NB4 (cell line): ENCODE results near the gene RBM42.

Source experiments
- MYC ChIP-seq: IDR thresholded peaks from 2 replicates; pipeline ENCODE4 v1.6.1; 2011; ENCODE audit warnings: low read depth, low read length
- POLR2A ChIP-seq: IDR thresholded peaks from 2 replicates; pipeline ENCODE4 v1.6.1; 2011; ENCODE audit warnings: mild to moderate bottlenecking; ENCODE audit not compliant: insufficient read length; ENCODE audit errors: extremely low read depth
- TF ChIP-seq, protein P1 (sequence below): IDR thresholded peaks from 2 replicates; pipeline ENCODE4 v1.6.1; 2011; ENCODE audit warnings: low read depth, low read length
- TF ChIP-seq, protein P2 (sequence below): IDR thresholded peaks from one replicate; pipeline ENCODE4 v1.5.1; 2012; ENCODE audit warnings: low read depth, low read length

DNA sequence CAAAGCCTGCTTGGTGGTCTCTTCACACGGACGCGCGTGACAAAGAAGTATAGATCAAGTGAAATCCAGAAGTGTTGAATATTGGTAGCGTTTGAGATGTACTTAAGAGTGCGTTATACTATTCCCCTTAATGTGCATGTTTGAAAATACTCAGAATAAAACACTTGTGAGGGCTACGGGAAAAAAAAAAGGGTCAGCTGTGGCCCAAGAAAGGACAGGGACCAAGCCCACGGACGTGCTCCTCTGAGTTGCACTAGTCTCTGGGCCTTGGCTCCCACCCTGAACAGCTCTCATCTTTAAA lies 622 bp upstream of the RBM42 start:
- TF ChIP-seq, protein P1, sequence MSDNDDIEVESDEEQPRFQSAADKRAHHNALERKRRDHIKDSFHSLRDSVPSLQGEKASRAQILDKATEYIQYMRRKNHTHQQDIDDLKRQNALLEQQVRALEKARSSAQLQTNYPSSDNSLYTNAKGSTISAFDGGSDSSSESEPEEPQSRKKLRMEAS, result no peak
- TF ChIP-seq, protein P2, sequence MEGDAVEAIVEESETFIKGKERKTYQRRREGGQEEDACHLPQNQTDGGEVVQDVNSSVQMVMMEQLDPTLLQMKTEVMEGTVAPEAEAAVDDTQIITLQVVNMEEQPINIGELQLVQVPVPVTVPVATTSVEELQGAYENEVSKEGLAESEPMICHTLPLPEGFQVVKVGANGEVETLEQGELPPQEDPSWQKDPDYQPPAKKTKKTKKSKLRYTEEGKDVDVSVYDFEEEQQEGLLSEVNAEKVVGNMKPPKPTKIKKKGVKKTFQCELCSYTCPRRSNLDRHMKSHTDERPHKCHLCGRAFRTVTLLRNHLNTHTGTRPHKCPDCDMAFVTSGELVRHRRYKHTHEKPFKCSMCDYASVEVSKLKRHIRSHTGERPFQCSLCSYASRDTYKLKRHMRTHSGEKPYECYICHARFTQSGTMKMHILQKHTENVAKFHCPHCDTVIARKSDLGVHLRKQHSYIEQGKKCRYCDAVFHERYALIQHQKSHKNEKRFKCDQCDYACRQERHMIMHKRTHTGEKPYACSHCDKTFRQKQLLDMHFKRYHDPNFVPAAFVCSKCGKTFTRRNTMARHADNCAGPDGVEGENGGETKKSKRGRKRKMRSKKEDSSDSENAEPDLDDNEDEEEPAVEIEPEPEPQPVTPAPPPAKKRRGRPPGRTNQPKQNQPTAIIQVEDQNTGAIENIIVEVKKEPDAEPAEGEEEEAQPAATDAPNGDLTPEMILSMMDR, result no peak
- TF ChIP-seq POLR2A (no peak), MYC (no peak)
